Colonic mucosa (tissue), 4 donors: ENCODE measurements around the gene COL12A1. TPM values are rescaled to one million over a fixed set of nuclear protein-coding genes. Genes with fewer than 3 reads are reported as not detected.

Experiments
- DNase-seq: peaks from one replicate; pipeline ENCODE4 v3.0.0-alpha.2; 2020
- H3K27ac ChIP-seq: fragments of 200-600 bp; one replicate; pipeline ENCODE4 v1.8.0; 2021
- H3K27me3 ChIP-seq: fragments of 200-600 bp; one replicate; pipeline ENCODE4 v1.8.0; 2021
- H3K36me3 ChIP-seq: fragments of 200-600 bp; one replicate; pipeline ENCODE4 v1.8.0; 2021
- H3K4me1 ChIP-seq: fragments of 200-600 bp; one replicate; pipeline ENCODE4 v1.8.0; 2021; ENCODE audit warnings: mild to moderate bottlenecking
- H3K4me3 ChIP-seq: fragments of 200-600 bp; one replicate; pipeline ENCODE4 v1.8.0; 2021
- H3K9ac ChIP-seq, 2 donors: one replicate each; pipeline ENCODE4 v1.7.0; 2013; ENCODE audit warnings: control low read depth in 2 of 2, low read depth in 2 of 2, low read length in 2 of 2
- H3K9me3 ChIP-seq: fragments of 200-600 bp; one replicate; pipeline ENCODE4 v1.8.0; 2021
- intact Hi-C: fragments of 100-400 bp; cut with DNase I; formaldehyde crosslinking; loops from one replicate; pipeline ENCODE4 v1.14.1; 2022
- total RNA-seq, 2 donors: library from RNA; stranded (reverse); fragmentation: NEBNext Ultra II Directional in 1 of 2; extraction: Animal tissue kit (Norgen Biotek cat#: 25700) in 1 of 2; gene quantifications; one replicate each; pipeline ENCODE4 v1.2.1, GENCODE V29; 2021
- TF ChIP-seq, protein P1 (sequence below): fragments of 200-600 bp; IDR thresholded peaks from one replicate; pipeline ENCODE4 v1.8.0; 2022; ENCODE audit warnings: antibody characterized with exemption, mild to moderate bottlenecking
- donor health status: healthy.
- donor health status: DM: no; HTN: no; CAD: no.
- donor health status: DM: no; HTN: no; CAD: no.

The COL12A1 gene
- total RNA-seq, 2 donors from 2014 or later: 3.6 to 20.2 TPM

DNA sequence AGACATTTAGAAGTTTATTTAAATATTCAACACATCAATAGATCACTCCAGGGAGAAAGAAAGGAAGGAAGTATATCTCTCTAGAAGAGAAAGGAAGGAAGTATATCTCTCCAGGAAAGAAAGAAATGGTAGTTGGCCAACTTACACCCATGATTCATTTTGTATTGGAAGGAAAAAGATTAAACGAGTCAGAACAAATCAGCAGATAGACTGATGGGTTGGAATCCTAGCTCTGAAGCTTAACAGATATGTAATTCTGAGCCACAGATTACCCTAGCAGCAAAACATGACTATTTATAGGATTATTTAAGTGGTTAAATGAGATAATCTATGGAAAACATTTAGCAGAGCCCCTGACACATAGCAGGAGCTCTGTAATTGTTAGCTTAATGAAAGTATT lies 27.1 kb downstream of the COL12A1 start:
- intact Hi-C loops: no loop called here
- no peaks in the 10 kb centered on the region for H3K4me1 ChIP-seq
- no peaks in the 10 kb centered on the region for H3K27me3 ChIP-seq
- TF ChIP-seq, protein P1, sequence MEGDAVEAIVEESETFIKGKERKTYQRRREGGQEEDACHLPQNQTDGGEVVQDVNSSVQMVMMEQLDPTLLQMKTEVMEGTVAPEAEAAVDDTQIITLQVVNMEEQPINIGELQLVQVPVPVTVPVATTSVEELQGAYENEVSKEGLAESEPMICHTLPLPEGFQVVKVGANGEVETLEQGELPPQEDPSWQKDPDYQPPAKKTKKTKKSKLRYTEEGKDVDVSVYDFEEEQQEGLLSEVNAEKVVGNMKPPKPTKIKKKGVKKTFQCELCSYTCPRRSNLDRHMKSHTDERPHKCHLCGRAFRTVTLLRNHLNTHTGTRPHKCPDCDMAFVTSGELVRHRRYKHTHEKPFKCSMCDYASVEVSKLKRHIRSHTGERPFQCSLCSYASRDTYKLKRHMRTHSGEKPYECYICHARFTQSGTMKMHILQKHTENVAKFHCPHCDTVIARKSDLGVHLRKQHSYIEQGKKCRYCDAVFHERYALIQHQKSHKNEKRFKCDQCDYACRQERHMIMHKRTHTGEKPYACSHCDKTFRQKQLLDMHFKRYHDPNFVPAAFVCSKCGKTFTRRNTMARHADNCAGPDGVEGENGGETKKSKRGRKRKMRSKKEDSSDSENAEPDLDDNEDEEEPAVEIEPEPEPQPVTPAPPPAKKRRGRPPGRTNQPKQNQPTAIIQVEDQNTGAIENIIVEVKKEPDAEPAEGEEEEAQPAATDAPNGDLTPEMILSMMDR: no peak
- DNase-seq: no peak
- no peaks in the 10 kb centered on the region for H3K9me3 ChIP-seq
- H3K4me3 ChIP-seq: no peak overlapping the region
- no peak overlapping the region for H3K9ac ChIP-seq
- H3K27ac ChIP-seq: no peak overlapping the region
- H3K36me3 ChIP-seq: no peaks in the 10 kb centered on the region

DNA sequence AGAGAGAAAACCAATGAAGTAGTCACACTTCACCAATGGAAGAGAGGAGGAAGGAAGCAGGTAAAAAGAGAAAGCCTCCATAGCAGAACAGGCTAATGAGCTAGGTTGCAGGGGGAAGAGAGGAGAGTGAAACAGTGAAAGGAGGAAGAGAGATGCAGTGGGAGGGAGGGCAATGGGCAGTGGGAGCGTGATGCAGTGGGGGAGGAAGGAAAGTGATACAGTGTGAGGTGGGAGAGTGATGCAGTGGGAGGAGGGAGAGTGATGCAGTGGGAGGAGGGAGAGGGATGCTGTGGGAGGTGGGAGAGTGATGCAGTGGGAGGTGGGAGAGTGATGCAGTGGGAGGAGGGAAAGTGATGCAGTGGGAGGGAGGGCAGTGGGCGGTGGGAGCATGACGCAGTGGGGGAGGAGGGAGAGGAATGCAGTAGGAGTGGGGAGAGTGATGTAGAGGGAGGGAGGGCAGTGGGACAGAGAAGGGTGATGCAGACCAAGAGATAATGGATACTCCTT lies 29.7 kb downstream of the COL12A1 start:
- intact Hi-C loops: no loop called here
- Histone ChIP-seq H3K27me3 (no peaks in the 10 kb centered on the region), H3K36me3 (no peaks in the 10 kb centered on the region), H3K9ac (no peak overlapping the region), H3K4me1 (no peaks in the 10 kb centered on the region), H3K27ac (no peak overlapping the region), H3K4me3 (no peak overlapping the region), H3K9me3 (no peaks in the 10 kb centered on the region)
- TF ChIP-seq, protein P1: no peak
- DNase-seq: no peak

DNA sequence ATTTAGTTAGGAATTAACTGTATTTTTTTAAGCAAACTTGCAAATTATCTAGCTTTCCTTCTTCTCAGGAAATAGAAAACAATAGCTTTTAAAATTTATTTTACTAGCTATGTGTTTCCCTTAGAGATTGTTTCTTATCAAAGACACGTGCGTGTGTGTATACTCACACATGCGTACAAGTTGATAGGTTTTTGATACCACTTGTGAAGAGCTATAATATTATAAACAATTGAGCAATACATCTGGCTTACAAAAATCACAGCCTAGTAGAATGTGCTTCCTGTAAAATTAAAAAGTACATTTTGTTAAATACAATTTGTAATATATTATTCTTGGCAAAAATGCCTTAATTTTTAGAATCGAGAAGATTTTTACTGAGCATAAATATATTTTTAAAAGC lies 33.9 kb downstream of the COL12A1 start:
- Histone ChIP-seq H3K36me3 (no peaks in the 10 kb centered on the region), H3K27ac (no peak overlapping the region), H3K4me1 (no peaks in the 10 kb centered on the region), H3K9me3 (no peaks in the 10 kb centered on the region), H3K4me3 (no peak overlapping the region), H3K9ac (no peak overlapping the region), H3K27me3 (no peaks in the 10 kb centered on the region)
- TF ChIP-seq, protein P1: no peak
- intact Hi-C loops: no loop called here
- no peak for DNase-seq

DNA sequence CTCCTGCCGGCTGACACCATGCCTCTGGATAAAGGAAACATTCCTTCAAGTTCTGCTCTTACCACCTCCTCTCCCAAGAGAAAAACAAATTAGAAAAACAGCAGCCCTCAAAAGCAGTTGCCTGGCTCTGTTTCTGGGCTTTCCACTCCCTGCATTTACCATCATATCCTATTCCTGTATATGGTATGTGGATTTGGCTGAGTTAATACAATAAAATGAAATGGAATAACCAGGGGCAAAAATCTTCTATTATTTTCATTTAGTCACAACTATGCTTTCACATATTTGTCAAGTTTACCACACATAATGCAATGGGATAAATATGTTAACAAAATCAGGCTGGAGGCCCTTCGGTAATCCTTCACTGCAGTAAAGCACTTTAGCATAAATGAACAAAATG lies 34.3 kb downstream of the COL12A1 start:
- no peak overlapping the region for H3K4me3 ChIP-seq
- H3K4me1 ChIP-seq: no peaks in the 10 kb centered on the region
- H3K9me3 ChIP-seq: no peaks in the 10 kb centered on the region
- TF ChIP-seq, protein P1: no peak
- no peak for DNase-seq
- H3K27ac ChIP-seq: no peak overlapping the region
- no peaks in the 10 kb centered on the region for H3K27me3 ChIP-seq
- no peak overlapping the region for H3K9ac ChIP-seq
- no peaks in the 10 kb centered on the region for H3K36me3 ChIP-seq
- intact Hi-C loops: no loop called here

DNA sequence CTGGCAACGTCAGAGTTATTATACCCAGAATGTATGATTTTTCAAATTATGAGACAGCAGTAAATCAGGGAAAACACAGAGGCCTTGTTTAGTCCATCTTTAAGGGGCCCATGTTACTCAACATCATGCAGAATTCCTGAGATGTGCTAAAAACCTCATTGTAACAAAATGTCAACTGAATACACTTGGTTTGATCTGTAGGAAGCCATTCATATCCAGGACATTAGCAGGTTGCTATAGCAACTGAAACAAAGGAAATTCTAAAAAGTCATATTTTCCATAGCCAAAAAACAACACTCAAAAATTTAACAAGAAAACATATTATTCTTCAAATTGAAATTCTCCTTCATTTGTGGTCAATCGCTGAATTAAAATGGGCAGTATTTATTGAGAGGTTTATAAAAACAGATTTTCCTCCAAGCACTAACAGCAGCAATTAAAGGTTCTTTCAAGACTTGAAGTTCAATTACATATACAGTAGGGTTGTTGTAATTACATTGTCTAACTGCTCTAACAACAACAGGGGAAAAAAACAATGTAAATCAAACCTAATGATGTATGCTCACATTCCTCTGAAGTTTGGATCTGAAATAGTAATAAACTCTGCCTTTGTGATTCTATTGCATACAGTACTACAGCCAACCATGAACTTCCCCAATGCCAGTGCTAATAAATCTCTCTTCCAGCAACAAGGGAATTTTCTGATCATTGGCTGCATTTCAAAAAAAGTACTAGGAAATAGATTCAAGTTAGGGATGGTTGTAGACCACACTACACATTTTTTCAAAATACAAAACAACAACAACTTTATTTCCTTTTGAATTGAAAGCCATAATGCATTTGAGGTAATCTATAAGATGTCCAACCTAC lies 34.9 kb downstream of the COL12A1 start:
- H3K4me1 ChIP-seq: no peaks in the 10 kb centered on the region
- no peak overlapping the region for H3K9ac ChIP-seq
- TF ChIP-seq, protein P1: no peak
- DNase-seq: no peak
- H3K27ac ChIP-seq: no peak overlapping the region
- intact Hi-C loops: no loop called here
- no peaks in the 10 kb centered on the region for H3K9me3 ChIP-seq
- H3K36me3 ChIP-seq: no peaks in the 10 kb centered on the region
- no peak overlapping the region for H3K4me3 ChIP-seq
- no peaks in the 10 kb centered on the region for H3K27me3 ChIP-seq
